Breast epithelium (tissue), 3 donors: ENCODE measurements around the gene GAPDH.

Experiments
- CTCF ChIP-seq, 3 donors: fragments of 450-650 bp; IDR thresholded peaks; one replicate each; pipeline ENCODE4 v1.5.1; 2016 to 2017; ENCODE audit warnings: antibody characterized with exemption in 3 of 3, mild to moderate bottlenecking in 3 of 3, moderate library complexity in 3 of 3
- POLR2AphosphoS5 ChIP-seq, 3 donors: sonication (generic); formaldehyde crosslinking; IDR thresholded peaks; one replicate each; pipeline ENCODE4 v1.6.1; 2017; ENCODE audit warnings: antibody characterized with exemption in 3 of 3

GRCh38 chr12:6562881-6563280 is 28.6 kb downstream of the GAPDH start:
- no peak for TF ChIP-seq CTCF (IDR thresholded peaks at IDR 0.05)
- no peak for TF ChIP-seq POLR2AphosphoS5 (IDR thresholded peaks at IDR 0.05)
